ENCODE data around the gene AVL9. TPM values are rescaled to one million over a fixed set of nuclear protein-coding genes. Genes with fewer than 3 reads are reported as not detected.

The AVL9 gene
- total RNA-seq, 1 donor from 2014 or later: 25.5 TPM

- no peaks in the 10 kb centered on the region for H3K9me3 ChIP-seq
- intact Hi-C loops (cut with DNase I): no loop called here
- H3K4me3 ChIP-seq: no peak overlapping the region
- H3K4me1 ChIP-seq: no peaks in the 10 kb centered on the region
- TF ChIP-seq POLR2AphosphoS5 (IDR thresholded peaks at IDR 0.05; ENCODE audit: insufficient read depth in 1 of 2, low read depth in 1 of 2): no peak
- TF ChIP-seq POLR2A (IDR thresholded peaks at IDR 0.05): no peak
- no peak for TF ChIP-seq CTCF (IDR thresholded peaks at IDR 0.05)
- no peak overlapping the region for H3K27ac ChIP-seq
- DNase-seq (ENCODE audit: extremely low spot score in 2 of 2): no peak
- no peaks in the 10 kb centered on the region for H3K36me3 ChIP-seq
- H3K27me3 ChIP-seq: no peaks in the 10 kb centered on the region
Observed at GRCh38 chr7:32524631-32525030, 29.3 kb downstream of the AVL9 start.

- Histone ChIP-seq H3K27ac (no peak overlapping the region), H3K4me1 (no peaks in the 10 kb centered on the region), H3K9me3 (no peaks in the 10 kb centered on the region), H3K4me3 (no peak overlapping the region), H3K27me3 (no peaks in the 10 kb centered on the region), H3K36me3 (no peaks in the 10 kb centered on the region)
- TF ChIP-seq POLR2A (IDR thresholded peaks at IDR 0.05): no peak
- TF ChIP-seq POLR2AphosphoS5 (IDR thresholded peaks at IDR 0.05; ENCODE audit: insufficient read depth in 1 of 2, low read depth in 1 of 2): no peak
- TF ChIP-seq CTCF (IDR thresholded peaks at IDR 0.05): no peak
- no peak for DNase-seq (ENCODE audit: extremely low spot score in 2 of 2)
- intact Hi-C loops (cut with DNase I): no loop called here
Observed at GRCh38 chr7:32525839-32526238, 30.6 kb downstream of the AVL9 start.

- Histone ChIP-seq H3K27me3 (no peaks in the 10 kb centered on the region), H3K4me1 (peaks cover 21% of the 10 kb centered on the region), H3K9me3 (no peaks in the 10 kb centered on the region), H3K36me3 (no peaks in the 10 kb centered on the region), H3K27ac (no peak overlapping the region), H3K4me3 (no peak overlapping the region)
- TF ChIP-seq POLR2AphosphoS5 (IDR thresholded peaks at IDR 0.05; ENCODE audit: insufficient read depth in 1 of 2, low read depth in 1 of 2): no peak
- TF ChIP-seq CTCF (IDR thresholded peaks at IDR 0.05): no peak
- no peak for TF ChIP-seq POLR2A (IDR thresholded peaks at IDR 0.05)
- intact Hi-C loops (cut with DNase I): no loop called here
- DNase-seq (ENCODE audit: extremely low spot score in 2 of 2): no peak
Observed at GRCh38 chr7:32531402-32531801, 36.1 kb downstream of the AVL9 start.

- no peak overlapping the region for H3K27ac ChIP-seq
- H3K4me3 ChIP-seq: no peak overlapping the region
- H3K27me3 ChIP-seq: no peaks in the 10 kb centered on the region
- H3K36me3 ChIP-seq: no peaks in the 10 kb centered on the region
- no peak for DNase-seq (ENCODE audit: extremely low spot score in 2 of 2)
- intact Hi-C loops (cut with DNase I): no loop called here
- no peak for TF ChIP-seq POLR2A (IDR thresholded peaks at IDR 0.05)
- no peak for TF ChIP-seq CTCF (IDR thresholded peaks at IDR 0.05)
- TF ChIP-seq POLR2AphosphoS5 (IDR thresholded peaks at IDR 0.05; ENCODE audit: insufficient read depth in 1 of 2, low read depth in 1 of 2): no peak
- no peaks in the 10 kb centered on the region for H3K9me3 ChIP-seq
- peaks cover 27% of the 10 kb centered on the region for H3K4me1 ChIP-seq
Observed at GRCh38 chr7:32532086-32532485, 36.8 kb downstream of the AVL9 start.

- Histone ChIP-seq H3K4me3 (no peak overlapping the region), H3K27ac (no peak overlapping the region), H3K36me3 (no peaks in the 10 kb centered on the region), H3K4me1 (peaks cover 28% of the 10 kb centered on the region), H3K9me3 (no peaks in the 10 kb centered on the region), H3K27me3 (no peaks in the 10 kb centered on the region)
- no peak for DNase-seq (ENCODE audit: extremely low spot score in 2 of 2)
- TF ChIP-seq CTCF (IDR thresholded peaks at IDR 0.05) (no peak), POLR2A (IDR thresholded peaks at IDR 0.05) (no peak), POLR2AphosphoS5 (IDR thresholded peaks at IDR 0.05; ENCODE audit: insufficient read depth in 1 of 2, low read depth in 1 of 2) (no peak)
- intact Hi-C loops (cut with DNase I): no loop called here
Observed at GRCh38 chr7:32532716-32533115, 37.4 kb downstream of the AVL9 start.

Data from vagina (tissue), 2 donors.